ENCODE results near the gene RPS27.
"Not testable (repeated sequence)": the region's sequence is repeated elsewhere in the genome, so short reads cannot be mapped to it uniquely, and the experiment has no call there.

Gene RPS27

DNA sequence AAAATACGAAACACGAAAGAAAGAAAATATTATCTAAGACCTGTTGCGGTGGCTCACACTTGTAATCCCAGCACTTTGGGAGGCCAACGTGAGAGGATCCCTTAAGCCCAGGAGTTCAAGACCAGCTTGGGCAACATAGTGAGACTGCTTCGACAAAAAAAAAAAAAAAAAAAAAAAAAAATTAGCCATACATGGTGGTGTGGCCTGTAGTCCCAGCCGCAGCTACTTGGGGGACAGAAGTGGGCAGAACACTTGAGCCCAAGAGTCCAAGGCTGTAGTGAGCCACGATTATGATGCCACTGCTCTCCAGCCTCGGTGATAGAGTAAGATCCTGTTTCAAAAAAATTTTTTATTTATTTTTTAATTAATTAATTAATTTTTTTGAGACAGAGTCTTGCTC is 2.9 kb upstream of the RPS27 start:
- no peak for DNase-seq

DNA sequence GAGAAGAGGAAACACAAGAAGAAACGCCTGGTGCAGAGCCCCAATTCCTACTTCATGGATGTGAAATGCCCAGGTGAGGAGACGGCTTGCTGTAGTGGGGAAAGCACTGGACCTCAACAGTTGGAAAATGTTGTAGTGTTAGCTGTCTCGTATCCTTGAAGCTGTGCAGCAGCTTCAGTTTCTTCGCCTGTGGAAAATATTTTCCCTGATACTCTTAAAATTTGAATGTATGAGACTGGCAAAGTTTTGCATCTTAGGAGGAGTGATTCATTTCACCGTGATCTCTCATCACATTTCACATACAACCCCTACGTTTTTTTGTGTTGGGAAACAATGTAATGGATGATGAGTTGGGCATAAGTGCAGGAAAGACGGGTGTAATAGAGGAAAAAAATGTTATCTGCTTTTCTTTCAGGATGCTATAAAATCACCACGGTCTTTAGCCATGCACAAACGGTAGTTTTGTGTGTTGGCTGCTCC is 629 bp downstream of the RPS27 start:
- no peak for DNase-seq

DNA sequence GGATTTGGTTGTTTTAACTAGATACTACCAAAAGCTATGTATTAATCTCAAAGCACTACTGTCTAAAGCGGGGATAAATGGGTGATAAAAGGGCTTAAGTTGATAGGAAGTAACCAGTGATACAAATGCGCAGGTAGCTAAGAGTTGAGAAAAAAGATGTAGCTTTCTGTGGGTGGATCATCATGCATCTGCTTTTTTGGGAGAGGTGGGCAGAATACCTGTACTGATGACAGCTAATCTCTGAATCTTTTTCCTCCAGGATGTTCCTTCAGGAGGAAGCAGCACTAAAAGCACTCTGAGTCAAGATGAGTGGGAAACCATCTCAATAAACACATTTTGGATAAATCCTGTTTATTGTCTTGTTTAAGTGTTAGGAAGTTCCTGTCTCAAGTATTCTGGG is 1.2 kb downstream of the RPS27 start:
- no peak for DNase-seq

DNA sequence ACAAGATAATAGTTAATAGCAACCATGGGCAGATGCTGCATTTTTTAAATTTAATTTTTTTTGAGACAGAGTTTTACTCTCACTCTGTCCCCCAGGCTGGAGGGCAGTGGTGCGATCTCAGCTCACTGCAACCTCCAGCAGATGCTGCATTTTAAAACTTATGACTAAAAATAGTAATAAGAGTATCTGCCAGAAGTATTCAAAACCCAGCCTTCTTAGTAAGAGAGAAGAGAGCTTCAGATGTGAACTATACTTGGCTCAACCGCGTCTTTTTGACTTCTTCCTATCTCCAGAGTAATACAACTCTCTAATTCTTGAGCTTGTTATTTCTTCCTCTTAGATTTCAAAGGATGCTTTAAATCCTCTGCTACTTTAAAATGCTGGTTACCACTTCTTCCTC is 4.6 kb downstream of the RPS27 start:
- DNase-seq = no peak

DNA sequence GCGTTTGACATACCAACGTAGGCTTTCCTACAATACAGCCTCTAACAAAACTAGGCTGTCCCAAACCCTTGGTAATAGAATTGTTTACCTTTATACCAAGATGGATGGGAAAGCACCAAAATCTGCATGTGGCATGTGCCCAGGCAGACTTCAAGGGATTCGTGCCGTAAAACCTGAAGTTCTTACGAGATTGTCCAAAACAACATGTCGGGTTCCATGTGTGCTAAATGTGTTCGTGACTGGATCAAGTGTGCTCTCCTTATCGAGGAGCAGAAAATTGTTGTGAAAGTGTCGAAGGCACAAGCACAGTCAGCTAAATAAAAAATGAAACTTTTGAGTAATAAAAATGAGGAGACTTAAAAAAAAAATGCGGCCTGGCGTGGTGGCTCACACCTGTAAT is 5.1 kb downstream of the RPS27 start:
- no peak for DNase-seq

DNA sequence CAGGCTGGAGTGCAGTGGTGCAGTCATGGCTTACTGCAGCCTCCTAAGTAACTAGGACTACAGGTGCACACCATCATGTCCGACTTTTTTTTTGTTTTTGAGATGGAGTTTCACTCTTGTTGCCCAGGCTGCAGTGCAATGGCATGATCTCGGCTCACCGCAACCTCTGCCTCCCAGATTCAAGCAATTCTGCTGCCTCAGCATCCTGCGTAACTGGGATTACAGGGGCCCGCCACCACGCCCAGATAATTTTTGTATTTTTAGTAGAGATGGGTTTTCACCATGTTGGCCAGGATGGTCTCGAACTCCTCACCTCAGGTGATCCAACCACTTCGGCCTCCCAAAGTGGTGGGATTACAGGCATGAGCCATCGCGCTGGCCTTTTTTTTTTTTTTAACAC is 6.3 kb downstream of the RPS27 start:
- not testable (repeated sequence) for DNase-seq

DNA sequence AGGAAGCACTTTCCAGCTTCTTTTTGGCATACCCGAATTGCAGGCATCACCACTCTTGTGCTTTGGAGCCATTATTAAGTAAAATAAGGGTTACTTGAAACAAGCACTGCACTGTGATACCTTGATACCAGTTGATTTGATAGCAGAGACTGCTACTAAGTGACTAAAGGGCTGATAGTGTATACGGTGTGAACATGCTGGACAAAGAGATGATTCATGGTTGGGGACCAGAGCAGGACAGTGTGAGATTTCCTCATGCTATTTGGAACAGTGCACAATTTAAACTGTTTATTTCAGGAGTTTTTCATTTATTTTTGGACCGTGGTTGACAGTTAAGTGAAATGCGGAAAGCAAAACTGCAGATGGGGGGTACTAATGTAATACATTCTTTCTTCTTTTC is 9.9 kb downstream of the RPS27 start:
- DNase-seq = no peak

DNA sequence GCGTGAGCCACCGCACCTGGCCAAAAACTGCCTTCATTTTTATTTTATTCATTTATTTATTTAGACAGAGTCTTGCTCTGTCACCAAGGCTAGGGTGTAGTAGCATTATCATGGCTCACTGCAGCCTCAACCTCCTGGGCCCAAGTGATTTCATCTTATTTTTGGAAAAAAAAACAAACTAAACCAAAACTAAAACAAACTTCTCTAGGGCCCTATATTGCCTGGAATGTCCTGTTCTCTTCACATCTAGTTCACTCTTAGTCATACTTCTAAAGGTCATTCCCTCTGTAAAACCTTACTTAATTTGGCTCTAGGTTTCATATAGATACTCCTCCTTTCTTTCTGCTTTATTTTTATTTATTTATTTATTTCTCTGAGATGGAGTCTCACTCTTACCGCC is 15.6 kb downstream of the RPS27 start:
- DNase-seq = no peak

DNA sequence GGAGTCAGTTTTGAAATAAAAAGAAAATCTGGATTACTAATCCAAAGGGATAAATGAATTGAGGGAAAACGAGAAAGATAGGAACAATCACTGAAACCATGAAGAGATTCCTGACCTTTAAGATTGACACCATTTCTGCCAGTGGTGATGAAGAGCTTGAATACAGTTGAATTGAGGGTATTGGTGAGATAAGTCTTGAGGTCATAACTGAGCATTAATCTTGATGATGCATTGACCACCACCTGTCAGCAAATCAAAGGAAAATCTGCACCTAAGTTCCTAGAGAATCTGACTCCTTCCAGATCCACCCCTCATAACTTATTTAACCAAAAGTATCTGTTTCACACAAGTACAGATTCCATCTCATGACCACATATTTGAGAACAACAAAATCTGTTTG is 21.6 kb downstream of the RPS27 start:
- DNase-seq = no peak

DNA sequence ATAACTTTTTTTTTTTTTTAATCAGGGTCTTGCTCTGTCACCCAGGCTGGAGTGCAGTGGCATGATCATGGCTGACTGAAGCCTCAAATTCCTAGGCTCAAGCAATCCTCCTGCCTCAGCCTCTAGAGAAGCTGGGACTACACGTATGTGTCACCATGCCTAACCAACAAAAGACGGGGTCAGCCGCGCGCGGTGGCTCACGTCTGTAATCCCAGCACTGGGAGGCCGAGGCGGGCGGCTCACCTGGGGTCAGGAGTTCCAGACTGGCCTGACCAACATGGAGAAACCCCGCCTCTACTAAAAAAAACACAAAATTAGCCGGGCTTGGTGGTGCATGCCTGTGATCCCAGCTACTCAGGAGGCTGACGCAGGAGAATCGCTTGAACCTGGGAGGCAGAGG is 22.0 kb downstream of the RPS27 start:
- DNase-seq = not testable (repeated sequence)

DNA sequence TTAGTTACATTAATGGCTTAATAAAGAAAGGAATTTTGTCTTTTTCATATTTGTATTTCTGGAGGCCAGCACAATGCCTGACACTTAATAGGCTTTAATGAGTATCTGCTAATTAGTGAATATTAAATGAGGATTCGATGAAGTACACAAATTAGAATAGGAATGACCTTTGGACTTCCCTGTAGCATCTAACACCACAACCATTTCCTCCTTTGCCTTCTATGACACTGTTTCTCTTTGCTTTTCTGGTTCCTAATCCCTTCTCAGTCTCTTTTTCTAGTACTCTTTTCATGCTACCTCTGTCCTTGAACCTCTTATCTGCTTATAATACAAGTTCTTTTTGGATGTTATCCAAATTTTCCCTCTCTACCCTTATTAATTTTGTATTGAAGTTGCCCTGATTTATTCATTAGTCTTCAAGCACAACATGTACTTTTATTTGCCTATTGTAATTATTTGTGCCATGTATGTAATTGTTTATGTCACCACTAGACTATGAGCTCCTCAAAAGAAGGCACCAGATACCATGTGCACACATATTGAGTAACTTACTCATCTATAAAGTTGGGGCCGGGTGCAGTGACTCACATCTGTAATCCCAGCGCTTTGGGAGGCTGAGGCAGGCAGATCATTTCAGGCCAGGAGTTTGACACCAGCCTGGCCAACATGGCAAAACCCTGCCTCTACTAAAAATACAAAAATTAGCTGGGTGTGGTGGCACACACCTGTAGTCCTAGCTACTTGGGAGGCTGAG is 23.8 kb downstream of the RPS27 start:
- no peak for DNase-seq

DNA sequence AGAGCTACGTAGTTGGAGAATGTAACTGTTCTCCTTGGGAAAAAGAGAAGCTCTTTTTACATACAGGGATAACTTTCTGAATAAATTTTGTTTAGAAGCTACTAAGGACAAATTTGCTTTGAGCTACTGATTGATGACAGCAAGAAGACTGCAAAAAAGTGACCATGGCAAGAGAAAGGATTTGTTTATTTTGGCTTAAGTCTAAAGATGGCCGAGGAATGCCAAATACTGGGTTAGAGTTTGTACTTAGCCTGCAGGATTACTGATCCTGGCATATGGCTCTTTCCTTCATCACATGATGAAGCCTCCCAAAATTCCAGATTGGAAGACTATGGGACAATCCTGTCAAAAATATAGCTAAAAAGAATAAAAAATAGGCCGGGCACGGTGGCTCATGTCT is 28.7 kb downstream of the RPS27 start:
- DNase-seq = no peak

DNA sequence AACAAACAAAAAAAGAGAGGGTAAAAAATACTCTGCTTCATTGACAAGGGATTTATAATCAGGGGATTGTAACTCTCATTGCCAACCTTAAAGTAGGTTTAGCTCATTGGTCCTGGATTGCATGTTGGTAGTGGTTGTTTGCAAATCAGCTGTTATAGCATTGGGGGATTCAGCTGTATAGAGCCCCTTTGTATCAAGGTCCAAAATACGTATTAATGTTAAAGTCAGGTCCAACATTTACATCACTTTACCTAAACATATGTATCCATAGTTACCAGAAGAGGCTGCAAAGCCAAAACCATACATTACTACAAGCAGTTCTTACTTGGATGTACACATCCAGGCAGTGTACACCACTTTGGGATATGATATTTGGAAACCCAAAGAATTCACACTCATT is 29.4 kb downstream of the RPS27 start:
- DNase-seq = no peak

DNA sequence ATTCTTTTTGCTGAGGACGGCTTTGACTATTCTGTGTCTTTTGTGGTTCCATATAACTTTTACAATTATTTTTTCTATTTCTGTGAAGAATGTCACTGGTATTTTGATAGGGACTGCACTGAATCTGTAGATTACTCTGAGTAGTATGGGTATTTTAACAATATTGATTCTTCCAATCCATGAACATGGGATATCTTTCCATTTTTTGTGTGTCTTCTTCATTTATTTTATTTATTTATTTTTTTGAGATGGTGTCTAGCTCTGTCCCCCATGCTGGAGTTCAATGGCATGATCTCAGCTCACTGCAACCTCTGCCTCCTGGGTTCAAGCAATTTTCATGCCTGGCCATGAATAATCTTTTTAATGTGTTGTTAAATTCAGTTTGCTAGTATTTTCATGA is 43.1 kb downstream of the RPS27 start:
- DNase-seq = not testable (repeated sequence)

All from activated naive CD4-positive, alpha-beta T cell treated with anti-CD3 and anti-CD28 coated beads, Interleukin-2, amount 50 U/mL, for 16 hours (primary cell).